K562 (cell line): ENCODE results near the gene FGF9. TPM values are rescaled to one million over a fixed set of nuclear protein-coding genes. Genes with fewer than 3 reads are reported as not detected.

Source experiments
- KAT7 ChIP-seq: sonication (generic); formaldehyde crosslinking; IDR thresholded peaks from 2 replicates; pipeline ENCODE4 v1.8.0; 2022; ENCODE audit warnings: missing genetic modification reagents, mild to moderate bottlenecking, borderline replicate concordance
- polyA plus RNA-seq, 8 experiments: library from polyadenylated mRNA; depleted of rRNA in 4 of 8; stranded (reverse) in 5 of 8; unstranded in 3 of 8; fragments of >200 nt; fragmentation: Nextera tagmentation in 2 of 8; fragmentation: Illumina TruSeq in 1 of 8; extraction: Ambion mirVana in 2 of 8; extraction: Trizol in 1 of 8; gene quantifications; 2 replicates each; pipeline versions ENCODE4 v1.2.1 to v1.2.3, GENCODE V29; 2011 to 2014; ENCODE audit warnings: inconsistent platforms in 1 of 8, missing spikeins in 1 of 8
- total RNA-seq, 7 experiments: library from RNA; depleted of rRNA in 6 of 7; stranded (reverse); fragments of >200 nt in 6 of 7; fragmentation: Illumina TruSeq in 2 of 7; extraction: Trizol in 2 of 7; gene quantifications; 2 replicates each; pipeline versions ENCODE4 v1.2.1 to v1.2.3, GENCODE V29; 2011 to 2021; ENCODE audit warnings: low replicate concordance in 1 of 7
- TF ChIP-seq, protein P1 (sequence below): fragments of 200-800 bp; sonication (Bioruptor generic); IDR thresholded peaks from 2 replicates; pipeline ENCODE4 v1.6.1; 2016; ENCODE audit warnings: missing genetic modification characterization, missing compliant biosample characterization
- TF ChIP-seq, protein P2 (sequence below), 3 experiments: fragments of 200-800 bp in 1 of 3; fragments of 250-450 bp in 1 of 3; fragments of 450-650 bp in 1 of 3; sonication (Bioruptor Pico) in 1 of 3; sonication (Bioruptor generic) in 1 of 3; formaldehyde crosslinking in 1 of 3; IDR thresholded peaks; 2 replicates each; pipeline versions ENCODE4 v1.6.1 to v1.8.0; 2016 to 2022; ENCODE audit warnings: mild to moderate bottlenecking in 2 of 3, missing genetic modification characterization in 2 of 3, missing compliant biosample characterization in 1 of 3, moderate library complexity in 1 of 3

FGF9 gene
- total and polyA plus RNA-seq, 9 of the 15 experiments (the other 6 are each of a cell fraction or from before 2014, with no cell fraction given), result not detected

DNA sequence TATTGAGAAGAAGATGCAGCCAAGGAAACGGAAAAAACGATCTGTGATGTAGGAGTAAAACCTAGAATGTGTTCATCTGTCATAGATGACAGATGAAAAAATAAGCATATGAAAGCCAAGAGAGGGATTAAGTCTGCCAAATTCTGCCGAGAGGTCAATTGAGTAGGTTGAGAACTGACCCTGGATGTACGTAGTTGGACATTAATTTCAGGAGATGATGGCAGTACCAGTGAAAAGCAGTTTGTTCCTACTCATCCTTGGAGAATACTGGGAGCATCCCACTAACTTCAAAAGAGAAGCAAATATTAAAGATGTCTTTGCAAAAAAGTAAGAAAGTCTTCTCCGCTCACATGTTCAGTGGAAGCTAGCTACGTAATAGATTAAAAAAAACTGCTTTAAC is 11.8 kb upstream of the FGF9 start (continued):
- TF ChIP-seq, protein P1, sequence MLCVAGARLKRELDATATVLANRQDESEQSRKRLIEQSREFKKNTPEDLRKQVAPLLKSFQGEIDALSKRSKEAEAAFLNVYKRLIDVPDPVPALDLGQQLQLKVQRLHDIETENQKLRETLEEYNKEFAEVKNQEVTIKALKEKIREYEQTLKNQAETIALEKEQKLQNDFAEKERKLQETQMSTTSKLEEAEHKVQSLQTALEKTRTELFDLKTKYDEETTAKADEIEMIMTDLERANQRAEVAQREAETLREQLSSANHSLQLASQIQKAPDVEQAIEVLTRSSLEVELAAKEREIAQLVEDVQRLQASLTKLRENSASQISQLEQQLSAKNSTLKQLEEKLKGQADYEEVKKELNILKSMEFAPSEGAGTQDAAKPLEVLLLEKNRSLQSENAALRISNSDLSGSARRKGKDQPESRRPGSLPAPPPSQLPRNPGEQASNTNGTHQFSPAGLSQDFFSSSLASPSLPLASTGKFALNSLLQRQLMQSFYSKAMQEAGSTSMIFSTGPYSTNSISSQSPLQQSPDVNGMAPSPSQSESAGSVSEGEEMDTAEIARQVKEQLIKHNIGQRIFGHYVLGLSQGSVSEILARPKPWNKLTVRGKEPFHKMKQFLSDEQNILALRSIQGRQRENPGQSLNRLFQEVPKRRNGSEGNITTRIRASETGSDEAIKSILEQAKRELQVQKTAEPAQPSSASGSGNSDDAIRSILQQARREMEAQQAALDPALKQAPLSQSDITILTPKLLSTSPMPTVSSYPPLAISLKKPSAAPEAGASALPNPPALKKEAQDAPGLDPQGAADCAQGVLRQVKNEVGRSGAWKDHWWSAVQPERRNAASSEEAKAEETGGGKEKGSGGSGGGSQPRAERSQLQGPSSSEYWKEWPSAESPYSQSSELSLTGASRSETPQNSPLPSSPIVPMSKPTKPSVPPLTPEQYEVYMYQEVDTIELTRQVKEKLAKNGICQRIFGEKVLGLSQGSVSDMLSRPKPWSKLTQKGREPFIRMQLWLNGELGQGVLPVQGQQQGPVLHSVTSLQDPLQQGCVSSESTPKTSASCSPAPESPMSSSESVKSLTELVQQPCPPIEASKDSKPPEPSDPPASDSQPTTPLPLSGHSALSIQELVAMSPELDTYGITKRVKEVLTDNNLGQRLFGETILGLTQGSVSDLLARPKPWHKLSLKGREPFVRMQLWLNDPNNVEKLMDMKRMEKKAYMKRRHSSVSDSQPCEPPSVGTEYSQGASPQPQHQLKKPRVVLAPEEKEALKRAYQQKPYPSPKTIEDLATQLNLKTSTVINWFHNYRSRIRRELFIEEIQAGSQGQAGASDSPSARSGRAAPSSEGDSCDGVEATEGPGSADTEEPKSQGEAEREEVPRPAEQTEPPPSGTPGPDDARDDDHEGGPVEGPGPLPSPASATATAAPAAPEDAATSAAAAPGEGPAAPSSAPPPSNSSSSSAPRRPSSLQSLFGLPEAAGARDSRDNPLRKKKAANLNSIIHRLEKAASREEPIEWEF, result no peak
- TF ChIP-seq KAT7, result no peak
- TF ChIP-seq, protein P2, sequence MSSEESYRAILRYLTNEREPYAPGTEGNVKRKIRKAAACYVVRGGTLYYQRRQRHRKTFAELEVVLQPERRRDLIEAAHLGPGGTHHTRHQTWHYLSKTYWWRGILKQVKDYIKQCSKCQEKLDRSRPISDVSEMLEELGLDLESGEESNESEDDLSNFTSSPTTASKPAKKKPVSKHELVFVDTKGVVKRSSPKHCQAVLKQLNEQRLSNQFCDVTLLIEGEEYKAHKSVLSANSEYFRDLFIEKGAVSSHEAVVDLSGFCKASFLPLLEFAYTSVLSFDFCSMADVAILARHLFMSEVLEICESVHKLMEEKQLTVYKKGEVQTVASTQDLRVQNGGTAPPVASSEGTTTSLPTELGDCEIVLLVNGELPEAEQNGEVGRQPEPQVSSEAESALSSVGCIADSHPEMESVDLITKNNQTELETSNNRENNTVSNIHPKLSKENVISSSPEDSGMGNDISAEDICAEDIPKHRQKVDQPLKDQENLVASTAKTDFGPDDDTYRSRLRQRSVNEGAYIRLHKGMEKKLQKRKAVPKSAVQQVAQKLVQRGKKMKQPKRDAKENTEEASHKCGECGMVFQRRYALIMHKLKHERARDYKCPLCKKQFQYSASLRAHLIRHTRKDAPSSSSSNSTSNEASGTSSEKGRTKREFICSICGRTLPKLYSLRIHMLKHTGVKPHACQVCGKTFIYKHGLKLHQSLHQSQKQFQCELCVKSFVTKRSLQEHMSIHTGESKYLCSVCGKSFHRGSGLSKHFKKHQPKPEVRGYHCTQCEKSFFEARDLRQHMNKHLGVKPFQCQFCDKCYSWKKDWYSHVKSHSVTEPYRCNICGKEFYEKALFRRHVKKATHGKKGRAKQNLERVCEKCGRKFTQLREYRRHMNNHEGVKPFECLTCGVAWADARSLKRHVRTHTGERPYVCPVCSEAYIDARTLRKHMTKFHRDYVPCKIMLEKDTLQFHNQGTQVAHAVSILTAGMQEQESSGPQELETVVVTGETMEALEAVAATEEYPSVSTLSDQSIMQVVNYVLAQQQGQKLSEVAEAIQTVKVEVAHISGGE (CRISPR knock-in tag; IDR thresholded peaks at IDR 0.05), result no peak
